AG09309 (cell line): Measurements from ENCODE around the gene ACYP2.
A peak's percentile ranks its signal among the peaks of the same experiment; 100 is the strongest.

Experiments used
- DNase-seq: peaks from one replicate; pipeline ENCODE4 v3.0.0-alpha.2; 2010; ENCODE audit warnings: low read depth
- H3K4me3 ChIP-seq: 2 replicates; pipeline ENCODE4 v1.5.1; 2011; ENCODE audit warnings: mild to moderate bottlenecking, low read depth, low read length, moderate library complexity; ENCODE audit not compliant: control insufficient read depth
- TF ChIP-seq, protein P1 (sequence below): IDR thresholded peaks from 2 replicates; pipeline ENCODE4 v1.5.1; 2011; ENCODE audit warnings: mild to moderate bottlenecking, low read depth, low read length, inconsistent platforms; ENCODE audit not compliant: insufficient read depth, control insufficient read depth; ENCODE audit errors: missing control alignments

ACYP2 gene

DNA sequence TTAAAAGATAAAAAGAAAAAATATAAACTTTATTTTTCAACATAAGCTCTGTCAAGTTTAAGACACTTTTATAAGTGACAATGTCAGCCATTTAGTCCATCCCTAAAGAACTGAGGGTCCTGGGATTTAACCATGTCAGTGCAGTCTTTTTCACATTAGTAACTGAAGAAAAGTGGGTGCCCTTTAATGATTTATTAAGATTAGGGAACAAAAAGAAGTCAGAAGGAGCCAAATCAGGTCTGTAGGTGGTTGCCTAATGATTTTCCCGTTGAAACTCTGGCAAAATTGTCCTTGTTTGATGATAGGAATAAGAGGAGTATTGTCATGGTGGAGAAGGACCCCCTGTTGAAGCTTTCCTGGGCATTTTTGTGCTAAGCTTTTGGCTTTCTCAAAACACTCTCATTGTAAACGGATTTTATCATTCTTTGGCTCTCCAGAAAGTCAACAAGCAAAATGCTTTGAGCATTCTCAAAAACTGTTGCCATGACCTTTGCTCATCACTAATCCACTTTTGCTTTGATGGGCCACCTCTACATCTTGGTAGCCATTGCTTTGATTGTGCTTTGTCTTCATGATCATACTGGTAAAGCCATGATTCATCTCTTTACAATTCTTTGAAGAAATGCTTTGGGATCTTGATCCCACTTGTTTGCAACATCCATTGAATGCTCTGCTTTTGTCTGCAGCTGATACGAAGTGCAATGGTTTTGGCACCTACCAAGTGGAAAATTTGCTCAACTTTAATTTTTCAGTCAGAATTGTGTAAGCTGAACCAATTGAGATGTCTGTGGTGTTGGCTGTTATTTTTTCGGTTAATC is 118.6 kb downstream of the ACYP2 start:
- H3K4me3 ChIP-seq = no peak overlapping the region
- TF ChIP-seq, protein P1, sequence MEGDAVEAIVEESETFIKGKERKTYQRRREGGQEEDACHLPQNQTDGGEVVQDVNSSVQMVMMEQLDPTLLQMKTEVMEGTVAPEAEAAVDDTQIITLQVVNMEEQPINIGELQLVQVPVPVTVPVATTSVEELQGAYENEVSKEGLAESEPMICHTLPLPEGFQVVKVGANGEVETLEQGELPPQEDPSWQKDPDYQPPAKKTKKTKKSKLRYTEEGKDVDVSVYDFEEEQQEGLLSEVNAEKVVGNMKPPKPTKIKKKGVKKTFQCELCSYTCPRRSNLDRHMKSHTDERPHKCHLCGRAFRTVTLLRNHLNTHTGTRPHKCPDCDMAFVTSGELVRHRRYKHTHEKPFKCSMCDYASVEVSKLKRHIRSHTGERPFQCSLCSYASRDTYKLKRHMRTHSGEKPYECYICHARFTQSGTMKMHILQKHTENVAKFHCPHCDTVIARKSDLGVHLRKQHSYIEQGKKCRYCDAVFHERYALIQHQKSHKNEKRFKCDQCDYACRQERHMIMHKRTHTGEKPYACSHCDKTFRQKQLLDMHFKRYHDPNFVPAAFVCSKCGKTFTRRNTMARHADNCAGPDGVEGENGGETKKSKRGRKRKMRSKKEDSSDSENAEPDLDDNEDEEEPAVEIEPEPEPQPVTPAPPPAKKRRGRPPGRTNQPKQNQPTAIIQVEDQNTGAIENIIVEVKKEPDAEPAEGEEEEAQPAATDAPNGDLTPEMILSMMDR = no peak
- DNase-seq = no peak

DNA sequence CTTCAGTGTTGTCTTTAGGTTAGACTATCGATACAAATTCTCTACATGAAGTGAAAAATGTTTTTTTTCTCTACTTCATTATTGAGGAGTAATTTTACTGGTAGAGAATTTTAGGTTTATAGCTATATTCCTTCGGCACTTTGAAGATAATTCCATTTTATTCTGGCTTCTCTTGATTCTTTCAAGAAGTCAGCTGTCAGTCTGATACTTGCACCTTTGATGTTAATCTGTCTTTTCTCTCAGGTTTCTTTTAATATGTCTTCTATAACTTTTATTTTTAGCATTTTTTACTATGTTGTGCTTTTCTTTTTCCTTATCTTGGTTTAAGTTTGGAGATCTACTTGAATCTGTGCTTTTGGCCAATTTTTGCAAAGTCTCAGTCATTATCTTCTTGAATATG is 122.0 kb downstream of the ACYP2 start:
- DNase-seq = no peak
- H3K4me3 ChIP-seq = no peak overlapping the region
- TF ChIP-seq, protein P1 = no peak

DNA sequence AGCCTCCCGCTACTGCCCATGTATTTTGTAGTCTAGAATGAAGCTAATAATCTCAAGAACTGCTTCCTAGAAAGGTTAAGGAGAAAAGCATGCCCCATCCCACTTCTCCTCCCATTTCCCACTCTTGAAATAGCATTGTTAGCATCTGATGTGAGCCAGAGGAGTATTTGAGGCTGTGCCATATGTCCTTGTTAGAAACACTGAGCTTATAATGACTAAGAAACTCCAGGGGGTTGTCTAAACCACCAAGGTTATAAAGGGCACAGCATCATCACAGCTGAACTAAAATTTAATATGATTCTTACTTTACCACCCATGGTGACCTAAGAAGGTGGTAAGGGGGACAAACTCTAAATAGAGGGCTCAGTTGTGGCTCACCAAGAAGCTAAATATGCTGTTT is 124.0 kb downstream of the ACYP2 start:
- TF ChIP-seq, protein P1 = no peak
- no peak overlapping the region for H3K4me3 ChIP-seq
- peak; percentile 63 for DNase-seq

DNA sequence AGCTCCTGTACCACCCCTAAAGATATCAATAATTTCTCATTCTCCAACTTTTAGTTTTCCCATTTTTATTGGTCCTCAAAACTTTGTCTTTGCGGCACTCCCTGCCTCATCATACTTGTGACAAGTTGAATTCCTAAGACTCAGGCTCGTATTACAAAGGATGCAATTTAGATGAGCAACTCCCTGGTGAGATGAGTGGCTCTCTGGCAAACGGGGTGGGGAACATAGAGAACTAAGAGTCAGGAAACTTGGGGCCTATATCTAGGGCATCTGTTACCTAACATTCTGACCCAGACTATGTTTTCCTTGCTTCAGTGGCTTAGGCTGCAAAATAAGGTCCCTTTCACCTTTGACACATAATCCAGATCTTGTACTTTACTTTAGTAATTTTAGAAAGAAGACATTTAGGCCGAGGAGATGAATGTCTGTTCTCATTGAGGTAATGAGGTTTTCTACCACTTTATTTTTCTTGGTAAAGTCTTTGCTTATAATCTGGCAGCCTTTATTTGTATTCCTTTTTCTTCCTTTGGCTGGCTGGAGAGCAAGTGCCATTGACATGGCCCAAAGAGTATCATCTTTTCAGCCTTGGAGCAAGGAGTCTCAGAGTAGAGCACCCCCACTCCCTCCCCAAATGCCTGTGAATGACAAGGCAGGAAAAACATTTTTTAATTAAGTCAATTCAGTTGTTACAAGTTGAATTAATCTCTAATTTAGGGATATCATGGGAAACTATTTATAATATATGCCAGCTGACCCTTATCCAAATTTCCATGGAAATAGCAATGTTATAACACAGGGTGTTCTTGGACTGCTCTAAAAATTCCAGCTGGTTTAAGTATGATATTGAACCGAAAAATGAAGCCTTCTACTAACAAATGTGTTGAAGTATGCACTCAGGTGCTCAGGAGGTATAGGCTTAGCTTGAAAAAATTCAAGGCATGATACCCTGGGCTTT is 125.4 kb downstream of the ACYP2 start:
- TF ChIP-seq, protein P1 = no peak
- no peak overlapping the region for H3K4me3 ChIP-seq
- peak; percentile 17 for DNase-seq

DNA sequence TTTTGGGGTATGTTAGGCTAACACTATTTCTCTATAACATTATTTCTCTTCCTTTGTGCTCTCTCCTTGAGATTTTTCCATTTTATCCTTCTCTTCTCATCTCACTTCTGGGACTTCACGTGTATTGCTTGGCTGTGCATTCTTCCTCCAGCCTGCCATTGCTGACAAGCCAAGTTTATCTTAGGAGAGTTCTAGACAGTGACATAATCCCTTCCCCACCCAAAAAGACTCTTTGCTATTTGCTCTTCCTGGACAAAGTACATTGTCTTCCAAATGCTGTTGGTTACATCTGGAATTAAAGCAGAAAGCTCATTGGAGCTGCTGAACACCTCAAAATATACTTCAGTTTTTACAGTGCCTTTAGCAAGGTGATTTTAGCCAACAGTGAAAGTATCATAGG is 131.7 kb downstream of the ACYP2 start:
- no peak overlapping the region for H3K4me3 ChIP-seq
- DNase-seq = no peak
- TF ChIP-seq, protein P1 = no peak

DNA sequence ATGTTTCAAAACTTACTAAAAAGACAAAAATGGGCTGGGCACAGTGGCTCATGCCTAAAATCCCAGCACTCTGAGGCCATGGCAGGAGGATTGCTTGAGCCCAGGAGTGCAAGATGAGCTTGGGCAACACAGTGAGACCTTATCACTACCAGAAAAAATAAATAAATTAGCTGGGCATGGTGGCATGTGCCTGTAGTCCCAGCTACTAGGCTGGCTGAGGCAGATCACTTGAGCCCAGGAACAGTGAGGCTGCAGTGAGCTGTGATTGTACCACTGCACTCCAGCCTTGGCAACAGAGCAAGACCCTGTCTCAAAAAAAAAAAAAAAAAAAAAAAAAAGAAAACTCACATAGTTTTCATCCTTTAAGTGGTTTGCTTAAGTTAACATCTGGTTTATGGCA is 134.2 kb downstream of the ACYP2 start:
- no peak for DNase-seq
- no peak overlapping the region for H3K4me3 ChIP-seq
- TF ChIP-seq, protein P1 = no peak
